A549 treated with Mapracorat at 1 μM for 4 hours (cell line): ENCODE measurements around the gene SEC11A. TPM values are rescaled to one million over a fixed set of nuclear protein-coding genes. Genes with fewer than 3 reads are reported as not detected.

Experiments
- total RNA-seq: library from RNA; stranded (reverse); fragments of 200-300 nt; extraction: Qiagen RNA extraction; gene quantifications from 5 replicates; pipeline ENCODE4 v1.2.3, GENCODE V29; 2022

SEC11A gene
- 323 to 440 TPM (median 326 TPM) in 5 replicates for total RNA-seq

DNA sequence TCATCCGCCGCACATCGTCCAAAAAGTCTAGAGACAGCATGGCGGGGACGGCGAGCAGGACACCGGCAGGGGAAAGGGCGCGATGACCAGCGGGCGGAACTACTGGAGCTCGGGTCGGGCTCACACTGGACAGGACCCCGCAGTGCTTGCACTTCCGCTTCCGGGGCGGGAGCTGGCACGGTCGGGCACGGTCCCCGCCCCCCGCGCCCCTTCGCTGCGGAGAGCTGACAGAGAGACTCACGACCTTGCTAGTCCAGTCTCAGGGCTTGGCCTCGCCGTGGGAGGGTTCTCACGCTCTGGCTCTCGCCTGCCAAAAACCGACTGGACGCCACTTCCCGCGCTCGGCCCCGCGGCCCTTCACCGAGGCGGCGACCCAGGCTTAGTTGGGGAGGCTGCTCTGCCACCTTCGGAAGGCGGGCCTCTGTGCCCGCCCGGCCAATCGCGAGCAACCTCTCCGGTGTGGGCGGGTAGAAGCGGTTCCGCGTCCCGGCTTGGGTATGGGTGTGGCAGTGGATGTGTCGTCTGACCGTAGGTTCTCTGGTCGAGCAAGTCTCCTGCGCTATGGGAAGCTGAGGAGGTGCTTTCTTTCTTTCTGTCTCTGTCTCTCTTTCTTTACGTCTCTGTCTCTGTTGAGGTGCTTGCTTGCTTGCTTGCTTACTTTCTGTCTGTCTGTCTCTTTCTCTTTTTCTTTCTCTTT, at the start of gene SEC11A:
Gene SEC11A (minus strand): TSS at position 104 of the 697 bp plus-strand sequence. CDS start 64 bp downstream, at position 40.

DNA sequence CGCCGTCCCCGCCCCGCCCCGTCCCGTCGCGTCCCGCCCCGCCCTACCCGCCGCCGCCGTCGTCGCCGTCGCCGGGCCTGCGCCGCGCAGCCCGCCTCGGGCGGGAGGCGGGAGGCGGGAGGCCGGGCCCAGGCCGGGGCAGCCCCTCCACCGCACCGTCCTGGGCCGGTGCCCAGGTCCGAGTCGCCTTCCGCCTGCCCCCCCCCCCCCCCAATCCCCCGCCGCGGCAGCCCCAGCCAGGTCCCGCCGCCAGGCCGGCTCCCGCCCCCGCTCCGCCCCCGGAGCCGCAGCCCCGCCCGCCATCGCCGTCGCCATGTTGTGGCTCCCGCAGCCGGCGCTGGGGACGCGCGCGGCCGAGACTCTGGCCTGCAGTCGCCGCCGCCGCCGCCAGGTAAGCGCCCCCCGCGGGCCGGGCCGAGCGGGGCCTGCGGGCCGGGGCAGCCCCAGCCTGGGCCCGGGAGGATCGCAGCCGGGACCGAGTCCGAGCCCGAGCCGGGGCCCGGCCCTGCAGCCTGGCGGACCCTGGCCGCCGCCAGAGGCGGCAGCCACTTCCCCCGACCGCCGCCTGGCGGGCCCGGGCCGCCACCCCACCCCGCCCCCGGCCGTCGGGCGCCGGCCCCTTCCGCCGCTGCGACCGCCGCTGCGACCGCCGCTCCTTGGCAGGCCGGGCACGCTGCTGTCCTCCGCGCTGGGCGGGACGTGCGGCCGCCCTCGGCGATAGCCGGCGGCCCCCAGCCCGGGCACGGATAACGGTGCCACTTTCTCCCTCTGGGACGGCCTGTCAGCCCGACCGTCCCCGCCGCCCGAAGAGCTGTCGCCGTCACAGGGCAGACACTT, 32.6 kb upstream of the SEC11A start, which contains the start of gene ZNF592:
Gene ZNF592 (plus strand): TSS at position 319 of the 837 bp plus-strand sequence. CDS start 34,084 bp downstream, outside the sequence.

DNA sequence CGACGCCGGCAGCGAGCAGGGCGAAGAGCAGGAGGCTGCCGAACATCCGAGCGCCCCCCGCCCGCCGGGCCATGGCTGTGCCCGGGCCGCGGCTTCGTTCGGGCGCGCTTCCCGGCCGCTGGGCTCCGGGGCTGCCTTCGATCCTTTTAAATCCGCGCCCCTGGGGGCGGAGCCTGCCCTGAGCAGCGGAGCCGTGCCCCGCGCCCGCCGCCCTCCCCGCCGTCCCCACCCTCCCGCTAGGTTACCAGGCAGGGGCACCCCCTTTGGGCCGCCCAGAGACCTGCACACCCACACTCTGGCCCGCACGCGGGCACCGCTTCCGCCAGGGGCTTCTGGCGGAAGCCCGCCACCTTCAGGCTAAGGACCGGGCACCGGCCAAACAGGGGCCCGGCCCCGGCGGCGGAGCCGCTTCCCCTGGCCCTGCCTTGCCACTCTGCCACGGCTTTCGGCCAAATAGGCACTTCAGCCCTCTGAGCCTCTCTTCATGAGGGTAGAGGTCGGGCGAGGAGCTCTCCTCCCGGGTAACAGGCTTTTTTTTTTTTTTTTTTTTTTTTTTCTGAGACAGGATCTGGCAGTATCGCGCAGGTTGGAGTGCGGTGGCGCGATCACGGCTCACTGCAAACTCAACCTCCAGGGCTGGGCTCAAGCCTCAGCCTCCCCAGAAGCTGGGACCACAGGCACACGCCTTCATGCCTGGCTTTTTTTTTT, 57.7 kb downstream of the SEC11A start, which contains the start of gene NMB:
Gene NMB (minus strand): TSS at position 120 of the 708 bp plus-strand sequence. CDS start 47 bp downstream, at position 73.

DNA sequence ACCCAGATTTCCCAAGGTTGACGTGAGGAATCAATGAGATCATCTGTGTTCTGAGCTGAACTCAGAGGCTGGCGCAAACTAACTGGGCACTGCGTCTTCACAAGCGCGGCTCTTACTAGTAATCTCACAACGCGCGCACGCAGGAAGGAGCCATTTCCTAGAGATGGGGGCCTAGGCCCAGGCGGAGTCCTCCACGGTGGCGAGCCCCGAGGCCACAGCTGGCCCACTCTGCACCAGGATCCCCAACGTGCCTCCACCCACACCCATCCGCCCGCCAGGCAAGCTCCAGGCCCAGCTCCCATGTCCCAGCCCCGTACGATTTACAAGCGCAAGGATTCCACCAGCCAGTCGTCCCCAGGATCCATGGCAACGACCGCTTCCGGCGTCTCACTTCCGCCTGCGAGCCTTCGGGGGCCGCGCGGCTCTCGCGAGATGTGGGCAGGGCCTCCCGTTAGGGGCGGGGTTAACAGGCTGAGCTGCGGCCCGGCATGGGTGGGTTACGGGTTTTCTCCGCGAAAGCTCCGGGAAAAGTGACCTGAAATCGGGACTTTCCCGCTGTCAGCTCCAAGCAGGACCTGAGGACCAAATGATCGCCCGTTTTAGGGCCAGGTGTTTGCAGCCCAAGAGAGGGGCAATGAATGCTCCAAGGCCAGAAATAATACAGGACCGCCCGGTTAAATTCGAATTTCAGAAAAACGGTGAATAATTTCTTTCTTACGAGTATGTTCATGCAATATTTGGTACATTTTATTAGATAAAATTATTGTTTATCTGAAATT, 61.8 kb downstream of the SEC11A start, which contains the start of gene WDR73:
Gene WDR73 (minus strand): TSS at position 374 of the 779 bp plus-strand sequence. CDS start 9 bp downstream, at position 365.

Other genes with a start within 250 kb of the SEC11A start
- gene ZSCAN2, start 115.1 kb downstream of the SEC11A start, total RNA-seq: 13.0 to 14.5 TPM (median 13.6 TPM) in 5 replicates
- 34.8 to 43.3 TPM (median 36.4 TPM) in 5 replicates for gene WDR73, start 61.9 kb downstream of the SEC11A start, total RNA-seq
- gene NMB, start 57.9 kb downstream of the SEC11A start, total RNA-seq: 14.6 to 26.0 TPM (median 22.8 TPM) in 5 replicates
- gene ZNF592, start 32.5 kb upstream of the SEC11A start, total RNA-seq: 16.0 to 21.5 TPM (median 21.0 TPM) in 5 replicates
- gene ALPK3, start 101.2 kb upstream of the SEC11A start, total RNA-seq: 0.08 to 0.14 TPM (median 0.12 TPM) in 5 replicates
- 0.06 TPM in 2 of 5 replicates, not detected in the others for gene SLC28A1, start 168.5 kb upstream of the SEC11A start, total RNA-seq